ENCODE results near the gene THSD4. TPM values are rescaled to one million over a fixed set of nuclear protein-coding genes. Genes with fewer than 3 reads are reported as not detected.

The THSD4 gene
- total and polyA plus RNA-seq, 8 donors = 15.7 to 43.3 (median 19.1) TPM

DNA sequence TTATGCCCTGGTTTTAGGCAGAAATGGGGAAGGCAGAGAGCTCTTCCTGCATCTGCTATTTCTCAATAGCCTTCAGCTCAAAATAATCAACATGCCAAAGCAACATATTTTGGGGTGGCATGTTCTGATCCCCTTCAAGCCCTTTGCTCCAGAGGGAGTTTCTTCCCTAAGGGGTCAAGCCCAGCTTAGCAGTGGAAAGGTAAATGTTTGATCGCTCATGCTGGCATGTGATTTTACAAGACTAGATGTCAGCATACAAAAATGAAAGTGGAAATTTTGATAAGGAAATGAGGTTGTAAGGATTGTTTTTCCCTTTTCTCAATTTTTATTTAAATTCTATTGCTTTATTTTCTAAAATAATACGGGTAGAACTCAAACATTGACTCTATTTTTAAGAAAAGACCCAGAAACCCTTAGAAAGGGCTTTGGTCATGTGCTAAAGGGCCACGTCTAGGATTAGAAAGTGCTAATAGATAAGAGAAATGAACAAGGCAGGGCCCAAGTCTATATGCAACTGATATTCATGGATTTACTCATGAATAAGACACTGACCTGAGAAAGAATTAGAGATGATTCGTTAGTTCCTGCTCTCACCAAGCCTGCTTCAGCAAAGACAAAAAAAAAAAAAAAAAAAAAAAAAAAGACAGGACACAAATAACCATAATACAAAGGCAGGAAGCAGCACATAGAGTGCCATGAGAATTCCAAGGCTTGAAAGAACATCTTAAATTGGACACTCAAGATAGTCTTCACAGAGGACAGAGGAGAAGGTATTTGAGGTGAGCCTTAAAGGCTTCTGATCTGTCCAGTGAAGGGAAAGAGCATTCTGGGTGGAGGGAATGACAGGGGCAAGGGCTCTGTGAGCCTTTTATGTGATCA lies 640.1 kb downstream of the THSD4 start:
- intact Hi-C loops (cut with DNase I) = no loop called here
- peaks cover 0 to 7% of the 10 kb centered on the region in 2 donors for H3K9me3 ChIP-seq
- TF ChIP-seq, protein P1, sequence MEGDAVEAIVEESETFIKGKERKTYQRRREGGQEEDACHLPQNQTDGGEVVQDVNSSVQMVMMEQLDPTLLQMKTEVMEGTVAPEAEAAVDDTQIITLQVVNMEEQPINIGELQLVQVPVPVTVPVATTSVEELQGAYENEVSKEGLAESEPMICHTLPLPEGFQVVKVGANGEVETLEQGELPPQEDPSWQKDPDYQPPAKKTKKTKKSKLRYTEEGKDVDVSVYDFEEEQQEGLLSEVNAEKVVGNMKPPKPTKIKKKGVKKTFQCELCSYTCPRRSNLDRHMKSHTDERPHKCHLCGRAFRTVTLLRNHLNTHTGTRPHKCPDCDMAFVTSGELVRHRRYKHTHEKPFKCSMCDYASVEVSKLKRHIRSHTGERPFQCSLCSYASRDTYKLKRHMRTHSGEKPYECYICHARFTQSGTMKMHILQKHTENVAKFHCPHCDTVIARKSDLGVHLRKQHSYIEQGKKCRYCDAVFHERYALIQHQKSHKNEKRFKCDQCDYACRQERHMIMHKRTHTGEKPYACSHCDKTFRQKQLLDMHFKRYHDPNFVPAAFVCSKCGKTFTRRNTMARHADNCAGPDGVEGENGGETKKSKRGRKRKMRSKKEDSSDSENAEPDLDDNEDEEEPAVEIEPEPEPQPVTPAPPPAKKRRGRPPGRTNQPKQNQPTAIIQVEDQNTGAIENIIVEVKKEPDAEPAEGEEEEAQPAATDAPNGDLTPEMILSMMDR (IDR thresholded peaks at IDR 0.05) = no peak

DNA sequence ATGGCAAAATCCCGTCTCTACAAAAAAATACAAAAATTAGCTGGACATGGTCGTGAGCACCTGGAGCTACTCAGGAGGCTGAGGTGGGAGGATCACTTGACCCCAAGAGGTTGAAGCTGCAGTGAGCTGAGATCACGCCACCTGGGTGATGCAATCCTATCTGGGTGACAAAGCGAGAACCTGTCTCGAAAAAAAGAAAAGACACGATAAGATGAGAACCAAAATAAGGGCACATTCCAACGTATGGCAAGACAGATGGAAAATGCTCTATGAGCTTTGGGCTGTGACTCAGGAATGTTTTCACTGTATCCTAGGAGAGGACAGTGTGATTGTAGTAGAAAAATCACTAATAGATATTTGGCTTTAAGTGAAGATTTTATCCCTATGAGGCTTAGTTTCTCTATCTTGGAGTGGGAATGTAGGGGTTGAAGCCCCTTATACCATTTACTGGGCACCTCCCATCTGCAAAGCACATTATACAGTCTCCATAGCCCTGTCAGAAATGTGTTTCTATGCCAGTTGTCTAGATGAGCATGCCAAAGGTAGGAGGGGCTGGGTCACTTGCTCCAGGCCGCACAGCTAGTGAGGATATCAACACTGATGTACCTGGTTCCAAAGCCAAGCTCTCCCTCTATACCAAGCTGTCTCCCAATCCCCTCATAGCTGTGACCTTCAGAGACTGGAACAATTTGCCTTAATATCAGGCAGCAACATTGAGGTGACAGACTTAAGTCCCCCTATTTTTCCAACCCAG lies 641.5 kb downstream of the THSD4 start:
- intact Hi-C loops (cut with DNase I) = no loop called here
- DNase-seq (no peak), ATAC-seq (no peak)
- Histone ChIP-seq H3K27me3 (no peaks in the 10 kb centered on the region), H3K9me3 (peaks cover 0 to 17% of the 10 kb centered on the region in 2 donors), H3K4me1 (peaks cover 0 to 7% of the 10 kb centered on the region in 2 donors), H3K36me3 (no peaks in the 10 kb centered on the region), H3K27ac (no peak overlapping the region), H3K4me3 (no peak overlapping the region)
- TF ChIP-seq, protein P1 (IDR thresholded peaks at IDR 0.05) = no peak

More for the DNA sequence above, 640.1 kb downstream of the THSD4 start:
- H3K27ac ChIP-seq = no peak overlapping the region
- DNase-seq = no peak
- H3K4me3 ChIP-seq = no peak overlapping the region
- peaks cover 0 to 7% of the 10 kb centered on the region in 2 donors for H3K4me1 ChIP-seq
- ATAC-seq = no peak
- no peaks in the 10 kb centered on the region for H3K36me3 ChIP-seq
- H3K27me3 ChIP-seq = no peaks in the 10 kb centered on the region

DNA sequence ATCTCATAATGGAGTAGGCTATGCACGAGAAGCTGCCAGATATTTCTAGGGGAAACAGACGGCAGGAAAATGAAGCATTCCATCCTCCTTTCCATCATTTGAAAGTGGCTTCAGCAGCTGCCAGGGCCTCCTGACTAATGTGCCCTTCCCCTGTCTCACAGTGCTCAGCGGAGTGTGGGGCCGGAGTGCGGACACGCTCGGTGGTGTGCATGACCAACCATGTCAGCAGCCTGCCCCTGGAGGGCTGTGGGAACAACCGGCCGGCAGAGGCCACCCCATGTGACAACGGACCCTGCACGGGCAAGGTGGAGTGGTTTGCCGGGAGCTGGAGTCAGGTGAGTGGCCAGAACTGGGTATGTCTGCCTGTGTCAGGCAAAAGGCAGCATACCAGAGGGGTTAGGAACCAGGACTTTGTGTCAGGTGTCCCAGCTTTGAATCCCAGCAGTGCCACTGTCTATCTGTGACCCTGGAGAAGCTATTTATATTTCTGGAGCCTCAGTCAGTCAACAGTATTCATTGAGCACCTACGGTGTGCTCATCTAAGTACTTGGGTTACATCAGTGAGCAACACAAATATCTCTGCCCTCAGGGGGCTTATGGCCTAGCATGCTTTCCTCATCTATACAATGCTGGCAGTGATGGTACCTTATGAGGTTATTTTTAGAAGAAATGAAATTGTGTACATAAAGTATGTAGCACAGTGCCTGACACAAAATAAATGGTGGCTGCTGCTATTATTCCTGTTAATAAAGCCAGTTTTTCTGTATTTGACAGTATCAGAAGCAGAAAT lies 642.7 kb downstream of the THSD4 start:
- ATAC-seq (no peak), DNase-seq (no peak)
- Histone ChIP-seq H3K27me3 (no peaks in the 10 kb centered on the region), H3K4me3 (no peak overlapping the region), H3K27ac (no peak overlapping the region), H3K4me1 (no peaks in the 10 kb centered on the region), H3K9me3 (peaks cover 0 to 17% of the 10 kb centered on the region in 2 donors), H3K36me3 (no peaks in the 10 kb centered on the region)
- intact Hi-C loops (cut with DNase I) = no loop called here
- TF ChIP-seq, protein P1 (IDR thresholded peaks at IDR 0.05) = no peak

DNA sequence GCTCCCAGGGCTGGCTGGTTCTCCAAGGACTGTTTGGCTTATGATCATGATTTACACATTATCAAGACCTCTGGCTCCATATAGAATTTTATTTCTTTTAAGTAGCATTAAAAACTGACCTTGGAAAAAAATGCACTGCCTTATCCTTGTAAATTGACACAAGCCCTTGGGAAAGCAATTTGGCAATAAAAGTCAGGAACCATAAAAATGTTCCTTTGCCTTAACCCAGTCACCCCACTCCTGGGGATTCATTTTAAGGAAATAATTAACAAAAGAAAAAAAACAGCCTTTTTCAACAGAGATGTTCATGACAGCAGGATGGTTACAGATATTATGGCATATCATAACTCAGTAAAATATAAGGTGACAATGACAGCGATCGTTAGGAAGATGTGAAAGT lies 643.4 kb downstream of the THSD4 start:
- Histone ChIP-seq H3K27ac (no peak overlapping the region), H3K9me3 (peaks cover 0 to 17% of the 10 kb centered on the region in 2 donors), H3K4me1 (no peaks in the 10 kb centered on the region), H3K4me3 (no peak overlapping the region), H3K36me3 (no peaks in the 10 kb centered on the region), H3K27me3 (no peaks in the 10 kb centered on the region)
- ATAC-seq = no peak
- intact Hi-C loops (cut with DNase I) = no loop called here
- DNase-seq = no peak
- TF ChIP-seq, protein P1 (IDR thresholded peaks at IDR 0.05) = no peak
